WTC11 (cell line): ENCODE data around the gene ITK. TPM values are rescaled to one million over a fixed set of nuclear protein-coding genes. Genes with fewer than 3 reads are reported as not detected.
A peak's percentile ranks its signal among the peaks of the same experiment; 100 is the strongest.

Experiments used
- ATAC-seq: fragments of 200-7000 bp; cut with Tn5 transposase; 2 replicates; pipeline ENCODE4 v1.10.0; 2021; ENCODE audit warnings: mild to moderate bottlenecking, moderate library complexity
- CTCF ChIA-PET: fragments of 300-600 bp; sonication (Branson Sonifier 250); formaldehyde crosslinking; loops from one replicate; lab custom pipeline; 2021; ENCODE audit warnings: antibody characterized with exemption; lab: Charles Lee
- POLR2A ChIA-PET: fragments of 350-600 bp; sonication (Branson Sonifier 250); formaldehyde crosslinking; loops from one replicate; lab custom pipeline; 2021; ENCODE audit warnings: antibody characterized with exemption; lab: Charles Lee
- DNase-seq: peaks from one replicate; pipeline ENCODE4 v3.0.0; 2021; ENCODE audit warnings: low spot score
- H3K27ac Mint-ChIP-seq: 2 replicates; pipeline ENCODE4 v1.8.0; 2021; ENCODE audit warnings: mixed read lengths
- H3K27me3 Mint-ChIP-seq: 2 replicates; pipeline ENCODE4 v1.8.0; 2021; ENCODE audit warnings: low read depth, mild to moderate bottlenecking, moderate library complexity, mixed read lengths
- H3K36me3 Mint-ChIP-seq: 2 replicates; pipeline ENCODE4 v1.8.0; 2021; ENCODE audit warnings: mixed read lengths
- H3K4me1 Mint-ChIP-seq: 2 replicates; pipeline ENCODE4 v1.8.0; 2022; ENCODE audit warnings: mixed read lengths
- H3K4me3 Mint-ChIP-seq: 2 replicates; pipeline ENCODE4 v1.8.0; 2021; ENCODE audit warnings: mild to moderate bottlenecking, moderate library complexity, mixed read lengths
- H3K9me3 Mint-ChIP-seq: 2 replicates; pipeline ENCODE4 v1.8.0; 2021; ENCODE audit warnings: mixed read lengths
- ARID4B ChIP-seq: sonication (generic); formaldehyde crosslinking; IDR thresholded peaks from 2 replicates; pipeline ENCODE4 v1.8.0; 2023; ENCODE audit warnings: missing genetic modification reagents, mild to moderate bottlenecking, borderline replicate concordance
- CDX4 ChIP-seq: fragments of 250-450 bp; sonication (Bioruptor Pico); IDR thresholded peaks from 2 replicates; pipeline ENCODE4 v1.9.0; 2021; ENCODE audit warnings: moderate library complexity, mild to moderate bottlenecking, inconsistent platforms, borderline replicate concordance
- ETV6 ChIP-seq: sonication (generic); formaldehyde crosslinking; IDR thresholded peaks from 2 replicates; pipeline ENCODE4 v1.8.1; 2022; ENCODE audit warnings: mild to moderate bottlenecking, missing genetic modification reagents
- FOXP1 ChIP-seq: sonication (generic); formaldehyde crosslinking; IDR thresholded peaks from 2 replicates; pipeline ENCODE4 v1.8.0; 2022; ENCODE audit warnings: missing genetic modification reagents, mild to moderate bottlenecking, moderate library complexity, borderline replicate concordance
- MYBL2 ChIP-seq: sonication (generic); formaldehyde crosslinking; IDR thresholded peaks from 2 replicates; pipeline ENCODE4 v1.8.1; 2023; ENCODE audit warnings: mild to moderate bottlenecking, moderate library complexity, missing genetic modification reagents
- TEAD4 ChIP-seq: sonication (generic); formaldehyde crosslinking; IDR thresholded peaks from 2 replicates; pipeline ENCODE4 v1.8.0; 2022; ENCODE audit warnings: mild to moderate bottlenecking, missing genetic modification reagents
- TP53 ChIP-seq: sonication (generic); formaldehyde crosslinking; IDR thresholded peaks from 2 replicates; pipeline ENCODE4 v1.8.1; 2023; ENCODE audit warnings: mild to moderate bottlenecking, missing genetic modification reagents
- ZNF121 ChIP-seq: sonication (generic); formaldehyde crosslinking; IDR thresholded peaks from 2 replicates; pipeline ENCODE4 v1.8.0; 2023; ENCODE audit warnings: missing genetic modification reagents
- ZNF532 ChIP-seq: fragments of 250-450 bp; sonication (Bioruptor Pico); IDR thresholded peaks from 2 replicates; pipeline ENCODE4 v1.9.0; 2021; ENCODE audit warnings: mild to moderate bottlenecking, borderline replicate concordance
- total RNA-seq: library from RNA; stranded (reverse); gene quantifications from 3 replicates; pipeline ENCODE4 v1.2.3, GENCODE V29; 2021
- TF ChIP-seq, protein P1 (sequence below): sonication (generic); formaldehyde crosslinking; IDR thresholded peaks from 2 replicates; pipeline ENCODE4 v1.8.0; 2022; ENCODE audit warnings: mild to moderate bottlenecking, missing genetic modification reagents
- TF ChIP-seq, protein P2 (sequence below): sonication (generic); formaldehyde crosslinking; IDR thresholded peaks from 2 replicates; pipeline ENCODE4 v1.8.0; 2022; ENCODE audit warnings: mild to moderate bottlenecking, missing genetic modification reagents
- TF ChIP-seq, protein P3 (sequence below): sonication (generic); formaldehyde crosslinking; IDR thresholded peaks from 2 replicates; pipeline ENCODE4 v1.8.1; 2022; ENCODE audit warnings: mild to moderate bottlenecking, moderate library complexity, missing genetic modification reagents

Gene ITK
- total RNA-seq, 1 experiment from 2014 or later = 0.52 TPM

GRCh38 chr5:157263496-157264090 lies 83.0 kb downstream of the ITK start:
- POLR2A ChIA-PET = interaction anchor here (1.0 kb wide), 1 partner anchor 121 kb away, joined by 3 read pairs; the partner anchor contains the start of gene MED7
- Mint-ChIP-seq H3K27ac (no peak overlapping the region), H3K4me1 (peaks cover 29% of the 10 kb centered on the region), H3K9me3 (no peaks in the 10 kb centered on the region), H3K4me3 (no peak overlapping the region), H3K36me3 (no peaks in the 10 kb centered on the region), H3K27me3 (peaks cover 6% of the 10 kb centered on the region; the same call in 1 of the 2 replicates)
- CTCF ChIA-PET = interaction anchor here (0.9 to 2.8 kb wide), 7 partner anchors 9 to 115 kb away, joined by 3 to 18 read pairs (median 4); no protein-coding TSS in a partner anchor
- ATAC-seq (no peak), DNase-seq (no peak)
- TF ChIP-seq FOXP1 (CRISPR knock-in tag) (no peak), ETV6 (CRISPR knock-in tag) (no peak), ZNF121 (no peak), CDX4 (no peak)

GRCh38 chr5:157265714-157266285 lies 85.2 kb downstream of the ITK start, which contains the start of gene CYFIP2:
Gene CYFIP2, plus strand, starts transcription at chr5:157266123. Its CDS starts 19,239 bp downstream, at chr5:157285362.
- Mint-ChIP-seq H3K27ac (peak within 1 kb of the TSS; percentile 80), H3K9me3 (no peaks in the 10 kb centered on the region), H3K4me1 (peaks cover 44% of the 10 kb centered on the region), H3K36me3 (no peaks in the 10 kb centered on the region), H3K4me3 (peak within 1 kb of the TSS; percentile 90), H3K27me3 (peaks cover 6% of the 10 kb centered on the region; the same call in 1 of the 2 replicates)
- DNase-seq (peak; percentile 76), ATAC-seq (peak; percentile 88)
- POLR2A ChIA-PET = no interaction called here
- peak; percentile 40; the same call in 1 of the 2 replicates for TF ChIP-seq TP53 (CRISPR knock-in tag)
- TF ChIP-seq MYBL2 = no peak
- TF ChIP-seq, protein P1, sequence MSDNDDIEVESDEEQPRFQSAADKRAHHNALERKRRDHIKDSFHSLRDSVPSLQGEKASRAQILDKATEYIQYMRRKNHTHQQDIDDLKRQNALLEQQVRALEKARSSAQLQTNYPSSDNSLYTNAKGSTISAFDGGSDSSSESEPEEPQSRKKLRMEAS = peak; percentile 36; the same call in 1 of the 2 replicates
- TF ChIP-seq, protein P2, sequence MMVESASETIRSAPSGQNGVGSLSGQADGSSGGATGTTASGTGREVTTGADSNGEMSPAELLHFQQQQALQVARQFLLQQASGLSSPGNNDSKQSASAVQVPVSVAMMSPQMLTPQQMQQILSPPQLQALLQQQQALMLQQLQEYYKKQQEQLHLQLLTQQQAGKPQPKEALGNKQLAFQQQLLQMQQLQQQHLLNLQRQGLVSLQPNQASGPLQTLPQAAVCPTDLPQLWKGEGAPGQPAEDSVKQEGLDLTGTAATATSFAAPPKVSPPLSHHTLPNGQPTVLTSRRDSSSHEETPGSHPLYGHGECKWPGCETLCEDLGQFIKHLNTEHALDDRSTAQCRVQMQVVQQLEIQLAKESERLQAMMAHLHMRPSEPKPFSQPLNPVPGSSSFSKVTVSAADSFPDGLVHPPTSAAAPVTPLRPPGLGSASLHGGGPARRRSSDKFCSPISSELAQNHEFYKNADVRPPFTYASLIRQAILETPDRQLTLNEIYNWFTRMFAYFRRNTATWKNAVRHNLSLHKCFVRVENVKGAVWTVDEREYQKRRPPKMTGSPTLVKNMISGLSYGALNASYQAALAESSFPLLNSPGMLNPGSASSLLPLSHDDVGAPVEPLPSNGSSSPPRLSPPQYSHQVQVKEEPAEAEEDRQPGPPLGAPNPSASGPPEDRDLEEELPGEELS (CRISPR knock-in tag) = 0 out of 2 replicates have a peak, but pooled peaks have one; percentile 42
- no peak for TF ChIP-seq ZNF532 (CRISPR knock-in tag)
- TF ChIP-seq ARID4B (CRISPR knock-in tag) = peak; percentile 67; the same call in 1 of the 2 replicates
- no peak for TF ChIP-seq TEAD4 (CRISPR knock-in tag)
- TF ChIP-seq, protein P3, sequence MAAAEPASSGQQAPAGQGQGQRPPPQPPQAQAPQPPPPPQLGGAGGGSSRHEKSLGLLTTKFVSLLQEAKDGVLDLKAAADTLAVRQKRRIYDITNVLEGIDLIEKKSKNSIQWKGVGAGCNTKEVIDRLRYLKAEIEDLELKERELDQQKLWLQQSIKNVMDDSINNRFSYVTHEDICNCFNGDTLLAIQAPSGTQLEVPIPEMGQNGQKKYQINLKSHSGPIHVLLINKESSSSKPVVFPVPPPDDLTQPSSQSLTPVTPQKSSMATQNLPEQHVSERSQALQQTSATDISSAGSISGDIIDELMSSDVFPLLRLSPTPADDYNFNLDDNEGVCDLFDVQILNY (CRISPR knock-in tag) = 0 out of 2 replicates have a peak, but pooled peaks have one; percentile 12
- CTCF ChIA-PET = interaction anchor here (0.6 to 3.9 kb wide), 4 partner anchors 12 to 475 kb away, joined by 3 to 16 read pairs (median 4); no protein-coding TSS in a partner anchor
